ENCODE results near the gene ACTR3C. TPM values are rescaled to one million over a fixed set of nuclear protein-coding genes. Genes with fewer than 3 reads are reported as not detected.
A peak's percentile ranks its signal among the peaks of the same experiment; 100 is the strongest.

Gene ACTR3C
- total and polyA plus RNA-seq, 2 of the 13 experiments (the other 11 are each of a cell fraction or from before 2014, with no cell fraction given), result 3.8 to 7.5 TPM

DNA sequence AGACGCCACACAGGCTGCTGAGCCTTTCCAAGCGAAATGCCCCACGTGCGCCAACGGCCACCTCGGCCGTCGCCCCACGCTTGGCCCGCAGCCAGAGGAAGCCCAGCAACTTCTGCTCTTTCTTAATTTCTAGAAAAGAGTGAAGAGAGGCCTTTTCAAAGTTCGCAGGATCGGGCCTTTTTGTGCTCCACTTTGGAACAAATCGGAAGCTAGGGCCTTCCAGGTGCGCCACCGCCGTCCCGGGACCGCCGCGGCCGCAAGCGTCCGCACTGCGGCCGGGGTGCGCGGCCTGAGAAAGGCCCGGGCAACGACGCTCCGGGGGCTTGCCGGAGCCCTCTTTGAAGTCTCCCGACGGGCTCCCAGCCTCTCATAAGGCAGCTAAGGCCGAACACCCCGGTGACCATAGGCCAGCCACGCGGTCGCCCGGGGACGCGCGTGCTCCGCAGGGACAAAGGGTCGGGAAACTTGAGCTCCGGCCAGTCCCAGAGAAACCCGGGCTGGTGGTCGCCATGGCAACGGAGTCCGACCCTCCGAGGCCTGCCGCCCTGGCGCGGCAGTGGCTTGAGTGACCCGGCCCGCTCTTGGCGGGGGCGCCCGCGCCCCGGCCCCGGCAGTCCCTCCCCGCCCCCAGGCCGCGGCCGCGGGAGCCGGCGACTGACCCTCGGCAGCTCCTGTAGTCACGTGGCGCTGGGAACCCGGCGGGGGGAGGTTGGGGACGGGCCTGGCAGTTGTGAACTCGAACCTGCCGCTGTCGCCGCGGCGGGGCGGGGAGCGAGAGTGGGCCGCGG is 44.9 kb upstream of the ACTR3C start, which contains the start of gene REPIN1 (continued):
- peak; percentile 40; the same call in 1 of the 2 replicates for TF ChIP-seq NFYC (CRISPR knock-in tag; IDR thresholded peaks at IDR 0.05)
- peak; percentile 46; the same call in 1 of the 2 replicates for TF ChIP-seq IRF2 (CRISPR knock-in tag; IDR thresholded peaks at IDR 0.05)
- no peak for TF ChIP-seq TEAD2 (CRISPR knock-in tag; IDR thresholded peaks at IDR 0.05)
- TF ChIP-seq ARNTL (CRISPR knock-in tag; IDR thresholded peaks at IDR 0.05), result peak; percentile 81
- TF ChIP-seq IKZF4 (CRISPR knock-in tag; IDR thresholded peaks at IDR 0.05; ENCODE audit: borderline replicate concordance, low read depth, not compliant biosample characterization), result peak; percentile 39
- TF ChIP-seq SNAI1 (CRISPR knock-in tag; IDR thresholded peaks at IDR 0.05; ENCODE audit: borderline replicate concordance), result no peak
- TF ChIP-seq KDM4B (CRISPR knock-in tag; IDR thresholded peaks at IDR 0.05), result no peak
- TF ChIP-seq XRCC5 (optimal IDR thresholded peaks at IDR 0.05; ENCODE audit: low read length), result peak; percentile 60
- 0 out of 2 replicates have a peak, but pooled peaks have one; percentile 54 for TF ChIP-seq GFI1 (CRISPR knock-in tag; IDR thresholded peaks at IDR 0.05; ENCODE audit: borderline replicate concordance)
- TF ChIP-seq, protein P1, sequence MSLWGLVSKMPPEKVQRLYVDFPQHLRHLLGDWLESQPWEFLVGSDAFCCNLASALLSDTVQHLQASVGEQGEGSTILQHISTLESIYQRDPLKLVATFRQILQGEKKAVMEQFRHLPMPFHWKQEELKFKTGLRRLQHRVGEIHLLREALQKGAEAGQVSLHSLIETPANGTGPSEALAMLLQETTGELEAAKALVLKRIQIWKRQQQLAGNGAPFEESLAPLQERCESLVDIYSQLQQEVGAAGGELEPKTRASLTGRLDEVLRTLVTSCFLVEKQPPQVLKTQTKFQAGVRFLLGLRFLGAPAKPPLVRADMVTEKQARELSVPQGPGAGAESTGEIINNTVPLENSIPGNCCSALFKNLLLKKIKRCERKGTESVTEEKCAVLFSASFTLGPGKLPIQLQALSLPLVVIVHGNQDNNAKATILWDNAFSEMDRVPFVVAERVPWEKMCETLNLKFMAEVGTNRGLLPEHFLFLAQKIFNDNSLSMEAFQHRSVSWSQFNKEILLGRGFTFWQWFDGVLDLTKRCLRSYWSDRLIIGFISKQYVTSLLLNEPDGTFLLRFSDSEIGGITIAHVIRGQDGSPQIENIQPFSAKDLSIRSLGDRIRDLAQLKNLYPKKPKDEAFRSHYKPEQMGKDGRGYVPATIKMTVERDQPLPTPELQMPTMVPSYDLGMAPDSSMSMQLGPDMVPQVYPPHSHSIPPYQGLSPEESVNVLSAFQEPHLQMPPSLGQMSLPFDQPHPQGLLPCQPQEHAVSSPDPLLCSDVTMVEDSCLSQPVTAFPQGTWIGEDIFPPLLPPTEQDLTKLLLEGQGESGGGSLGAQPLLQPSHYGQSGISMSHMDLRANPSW (CRISPR knock-in tag; IDR thresholded peaks at IDR 0.05; ENCODE audit: borderline replicate concordance), result no peak
- peak; percentile 48; the same call in 2 of the 3 replicates for TF ChIP-seq MXI1 (IDR thresholded peaks at IDR 0.05; ENCODE audit: borderline replicate concordance, low read depth, low read length)
- TF ChIP-seq FOXA1 (IDR thresholded peaks at IDR 0.05), result no peak
- 0 out of 2 replicates have a peak, but pooled peaks have one; percentile 6 for TF ChIP-seq FOXA1 (CRISPR knock-in tag; IDR thresholded peaks at IDR 0.05)
- TF ChIP-seq, protein P2, sequence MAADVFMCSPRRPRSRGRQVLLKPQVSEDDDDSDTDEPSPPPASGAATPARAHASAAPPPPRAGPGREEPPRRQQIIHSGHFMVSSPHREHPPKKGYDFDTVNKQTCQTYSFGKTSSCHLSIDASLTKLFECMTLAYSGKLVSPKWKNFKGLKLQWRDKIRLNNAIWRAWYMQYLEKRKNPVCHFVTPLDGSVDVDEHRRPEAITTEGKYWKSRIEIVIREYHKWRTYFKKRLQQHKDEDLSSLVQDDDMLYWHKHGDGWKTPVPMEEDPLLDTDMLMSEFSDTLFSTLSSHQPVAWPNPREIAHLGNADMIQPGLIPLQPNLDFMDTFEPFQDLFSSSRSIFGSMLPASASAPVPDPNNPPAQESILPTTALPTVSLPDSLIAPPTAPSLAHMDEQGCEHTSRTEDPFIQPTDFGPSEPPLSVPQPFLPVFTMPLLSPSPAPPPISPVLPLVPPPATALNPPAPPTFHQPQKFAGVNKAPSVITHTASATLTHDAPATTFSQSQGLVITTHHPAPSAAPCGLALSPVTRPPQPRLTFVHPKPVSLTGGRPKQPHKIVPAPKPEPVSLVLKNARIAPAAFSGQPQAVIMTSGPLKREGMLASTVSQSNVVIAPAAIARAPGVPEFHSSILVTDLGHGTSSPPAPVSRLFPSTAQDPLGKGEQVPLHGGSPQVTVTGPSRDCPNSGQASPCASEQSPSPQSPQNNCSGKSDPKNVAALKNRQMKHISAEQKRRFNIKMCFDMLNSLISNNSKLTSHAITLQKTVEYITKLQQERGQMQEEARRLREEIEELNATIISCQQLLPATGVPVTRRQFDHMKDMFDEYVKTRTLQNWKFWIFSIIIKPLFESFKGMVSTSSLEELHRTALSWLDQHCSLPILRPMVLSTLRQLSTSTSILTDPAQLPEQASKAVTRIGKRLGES (CRISPR knock-in tag; IDR thresholded peaks at IDR 0.05; ENCODE audit: borderline replicate concordance), result no peak
- TF ChIP-seq MAFF (IDR thresholded peaks at IDR 0.05; ENCODE audit: low read depth, low read length), result no peak
- TF ChIP-seq PHF5A (CRISPR knock-in tag; IDR thresholded peaks at IDR 0.05; ENCODE audit: low read depth, unreplicated experiment), result no peak
- TF ChIP-seq ZBTB2 (CRISPR knock-in tag; IDR thresholded peaks at IDR 0.05; ENCODE audit: low read depth), result peak; percentile 95
- TF ChIP-seq SNAPC2 (CRISPR knock-in tag; IDR thresholded peaks at IDR 0.05), result 0 out of 2 replicates have a peak, but pooled peaks have one; percentile 69
- TF ChIP-seq, protein P3, sequence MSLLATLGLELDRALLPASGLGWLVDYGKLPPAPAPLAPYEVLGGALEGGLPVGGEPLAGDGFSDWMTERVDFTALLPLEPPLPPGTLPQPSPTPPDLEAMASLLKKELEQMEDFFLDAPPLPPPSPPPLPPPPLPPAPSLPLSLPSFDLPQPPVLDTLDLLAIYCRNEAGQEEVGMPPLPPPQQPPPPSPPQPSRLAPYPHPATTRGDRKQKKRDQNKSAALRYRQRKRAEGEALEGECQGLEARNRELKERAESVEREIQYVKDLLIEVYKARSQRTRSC (CRISPR knock-in tag; IDR thresholded peaks at IDR 0.05; ENCODE audit: low read depth), result peak; percentile 33; the same call in 1 of the 2 replicates
- TF ChIP-seq ZFP37 (CRISPR knock-in tag; IDR thresholded peaks at IDR 0.05; ENCODE audit: borderline replicate concordance), result 0 out of 2 replicates have a peak, but pooled peaks have one; percentile 22
- TF ChIP-seq ZNF577 (CRISPR knock-in tag; IDR thresholded peaks at IDR 0.05; ENCODE audit: borderline replicate concordance, low read depth), result no peak; the same call in 1 of the 2 replicates

Measured in HepG2 (cell line).